ENCODE results near the gene DAAM2.

DAAM2 gene

GRCh38 chr6:39834278-39834677 is 42.1 kb downstream of the DAAM2 start:
- no peak overlapping the region for H3K4me3 ChIP-seq (ENCODE audit: low read depth, low read length)
- TF ChIP-seq CTCF (IDR thresholded peaks at IDR 0.05; ENCODE audit: low read depth, low read length, missing control alignments) = no peak
- DNase-seq (ENCODE audit: low read depth) = no peak

- H3K4me3 ChIP-seq (ENCODE audit: low read depth, low read length) = no peak overlapping the region
- TF ChIP-seq CTCF (IDR thresholded peaks at IDR 0.05; ENCODE audit: low read depth, low read length, missing control alignments) = no peak
- DNase-seq (ENCODE audit: low read depth) = no peak
These were observed 42.7 kb downstream of the DAAM2 start for GRCh38 chr6:39834866-39835265.

DNA sequence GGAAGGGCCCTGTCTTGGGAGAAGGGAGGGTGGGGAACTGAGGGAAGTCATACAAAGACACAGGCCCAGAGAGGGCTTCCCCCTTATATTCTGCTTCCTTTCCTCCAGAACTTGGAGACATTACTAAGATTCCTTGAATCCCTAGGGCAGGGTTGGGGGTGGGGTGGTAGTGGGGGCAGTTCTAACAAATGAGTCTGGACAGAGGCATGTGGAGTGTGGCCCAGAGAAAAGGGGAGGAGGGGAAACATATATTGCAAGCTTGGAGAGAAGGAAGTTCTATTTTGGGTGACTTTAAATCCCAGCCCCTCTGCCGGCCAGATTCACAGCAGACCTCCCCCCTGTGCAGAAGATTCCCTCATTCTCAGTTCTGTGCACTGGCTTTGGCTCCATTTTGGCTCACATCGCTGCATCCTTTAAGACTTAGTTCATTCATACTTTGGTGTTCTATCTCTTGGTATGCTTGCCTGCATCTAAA is 43.7 kb downstream of the DAAM2 start:
- no peak overlapping the region for H3K4me3 ChIP-seq (ENCODE audit: low read depth, low read length)
- TF ChIP-seq CTCF (IDR thresholded peaks at IDR 0.05; ENCODE audit: low read depth, low read length, missing control alignments) = no peak
- DNase-seq (ENCODE audit: low read depth) = no peak

DNA sequence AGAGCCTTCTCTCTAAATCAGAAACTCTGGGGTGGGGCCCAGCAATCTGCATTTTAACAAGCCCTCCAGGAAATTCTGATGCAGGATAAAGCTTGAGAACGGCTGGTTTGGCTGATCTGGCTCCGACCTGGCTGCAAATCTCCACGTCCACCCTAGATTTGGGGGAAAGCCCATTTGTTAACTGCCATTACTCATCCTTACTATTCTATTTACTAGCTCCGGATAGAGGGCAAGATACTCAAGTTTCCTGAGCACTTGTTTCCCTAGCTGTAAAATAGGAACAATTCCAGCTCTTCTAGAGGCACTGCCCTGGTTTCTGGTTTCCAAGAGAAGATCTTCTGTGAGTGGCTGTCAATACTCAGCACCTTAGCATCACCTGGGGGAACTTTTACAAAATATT is 44.4 kb downstream of the DAAM2 start:
- no peak for TF ChIP-seq CTCF (IDR thresholded peaks at IDR 0.05; ENCODE audit: low read depth, low read length, missing control alignments)
- no peak overlapping the region for H3K4me3 ChIP-seq (ENCODE audit: low read depth, low read length)
- no peak for DNase-seq (ENCODE audit: low read depth)

GRCh38 chr6:39839445-39839844 is 47.3 kb downstream of the DAAM2 start:
- TF ChIP-seq CTCF (IDR thresholded peaks at IDR 0.05; ENCODE audit: low read depth, low read length, missing control alignments) = no peak
- H3K4me3 ChIP-seq (ENCODE audit: low read depth, low read length) = no peak overlapping the region
- no peak for DNase-seq (ENCODE audit: low read depth)

- no peak overlapping the region for H3K4me3 ChIP-seq (ENCODE audit: low read depth, low read length)
- TF ChIP-seq CTCF (IDR thresholded peaks at IDR 0.05; ENCODE audit: low read depth, low read length, missing control alignments) = no peak
These were observed 48.6 kb downstream of the DAAM2 start for GRCh38 chr6:39840781-39841180.

DNA sequence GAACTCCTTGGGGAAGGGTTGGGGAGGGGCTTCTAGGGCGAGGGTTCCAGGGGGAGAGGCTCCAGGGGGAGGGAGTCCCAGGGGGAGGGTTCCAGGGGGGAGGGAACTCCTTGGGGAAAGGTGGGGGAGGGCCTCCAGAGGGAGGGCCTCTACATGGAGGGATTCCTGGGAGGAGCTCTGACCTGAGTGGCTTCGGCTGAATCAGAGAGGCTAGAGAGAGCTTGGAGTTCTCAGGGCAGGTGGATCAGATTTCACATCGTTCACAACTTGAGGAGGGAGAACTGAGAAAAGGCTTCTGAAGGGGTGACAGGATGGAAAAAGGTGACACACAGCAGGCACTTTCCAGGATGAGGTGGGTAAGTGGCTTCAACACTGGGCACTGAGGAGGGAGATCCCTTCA is 49.1 kb downstream of the DAAM2 start:
- TF ChIP-seq CTCF (IDR thresholded peaks at IDR 0.05; ENCODE audit: low read depth, low read length, missing control alignments) = no peak
- no peak for DNase-seq (ENCODE audit: low read depth)
- H3K4me3 ChIP-seq (ENCODE audit: low read depth, low read length) = no peak overlapping the region

More at GRCh38 chr6:39840781-39841180, 48.6 kb downstream of the DAAM2 start:
- no peak for DNase-seq (ENCODE audit: low read depth)

All from GM12864 (cell line).